HepG2 (cell line): ENCODE results near the gene PHKG1. TPM values are rescaled to one million over a fixed set of nuclear protein-coding genes. Genes with fewer than 3 reads are reported as not detected.

ENCODE experiments used
- ARNTL ChIP-seq: sonication (generic); formaldehyde crosslinking; IDR thresholded peaks from 2 replicates; pipeline ENCODE4 v1.4.0; 2020; ENCODE audit warnings: mild to moderate bottlenecking, missing genetic modification reagents
- CAMTA2 ChIP-seq: sonication (generic); formaldehyde crosslinking; IDR thresholded peaks from 2 replicates; pipeline ENCODE4 v1.4.0; 2020; ENCODE audit warnings: mild to moderate bottlenecking, missing genetic modification reagents, borderline replicate concordance
- DMAP1 ChIP-seq: IDR thresholded peaks from 2 replicates; pipeline ENCODE4 v1.6.1; 2016
- DR1 ChIP-seq: sonication (generic); formaldehyde crosslinking; IDR thresholded peaks from 2 replicates; pipeline ENCODE4 v1.8.0; 2021; ENCODE audit warnings: mild to moderate bottlenecking, missing genetic modification reagents, inconsistent platforms
- GATAD1 ChIP-seq: IDR thresholded peaks from 2 replicates; pipeline ENCODE4 v1.6.1; 2016; ENCODE audit warnings: missing genetic modification reagents, missing compliant biosample characterization
- NBN ChIP-seq: fragments of 450-650 bp; conservative IDR thresholded peaks from 2 replicates; pipeline ENCODE4 v1.6.1; 2017
- POLR2G ChIP-seq: fragments of 200-400 bp; formaldehyde crosslinking; IDR thresholded peaks from 2 replicates; pipeline ENCODE4 v1.6.1; 2018; ENCODE audit warnings: mild to moderate bottlenecking, low read depth, low read length, moderate library complexity
- REXO4 ChIP-seq: sonication (generic); formaldehyde crosslinking; IDR thresholded peaks from 2 replicates; pipeline ENCODE4 v1.8.0; 2022; ENCODE audit warnings: missing genetic modification reagents, mild to moderate bottlenecking, borderline replicate concordance
- TEAD2 ChIP-seq: sonication (generic); formaldehyde crosslinking; IDR thresholded peaks from 2 replicates; pipeline ENCODE4 v1.9.0; 2021; ENCODE audit warnings: missing genetic modification reagents
- THAP11 ChIP-seq: IDR thresholded peaks from 2 replicates; pipeline ENCODE4 v1.6.1; 2016; ENCODE audit warnings: missing biosample characterization, missing genetic modification reagents
- TRIM24 ChIP-seq: sonication (generic); formaldehyde crosslinking; IDR thresholded peaks from 2 replicates; pipeline ENCODE4 v1.8.0; 2022; ENCODE audit warnings: mild to moderate bottlenecking, missing genetic modification reagents
- ZFP1 ChIP-seq: IDR thresholded peaks from 2 replicates; pipeline ENCODE4 v1.6.1; 2016
- ZFP62 ChIP-seq: sonication (generic); formaldehyde crosslinking; IDR thresholded peaks from 2 replicates; pipeline ENCODE4 v1.4.0; 2020; ENCODE audit warnings: missing genetic modification reagents
- ZMYM4 ChIP-seq: sonication (generic); formaldehyde crosslinking; IDR thresholded peaks from 2 replicates; pipeline ENCODE4 v1.8.1; 2023; ENCODE audit warnings: mild to moderate bottlenecking, missing genetic modification reagents
- ZNF180 ChIP-seq: sonication (generic); formaldehyde crosslinking; IDR thresholded peaks from 2 replicates; pipeline ENCODE4 v1.4.0; 2020; ENCODE audit warnings: low read depth, missing genetic modification reagents, borderline replicate concordance
- ZNF382 ChIP-seq: sonication (generic); formaldehyde crosslinking; IDR thresholded peaks from 2 replicates; pipeline ENCODE4 v1.5.0; 2020; ENCODE audit warnings: missing genetic modification reagents, mild to moderate bottlenecking, borderline replicate concordance
- ZNF430 ChIP-seq: sonication (generic); formaldehyde crosslinking; IDR thresholded peaks from 2 replicates; pipeline ENCODE4 v1.9.0; 2021; ENCODE audit warnings: mild to moderate bottlenecking, missing genetic modification reagents
- ZNF432 ChIP-seq: sonication (generic); formaldehyde crosslinking; IDR thresholded peaks from 2 replicates; pipeline ENCODE4 v1.5.0; 2020; ENCODE audit warnings: missing genetic modification reagents, mild to moderate bottlenecking, borderline replicate concordance
- ZNF460 ChIP-seq: sonication (generic); formaldehyde crosslinking; IDR thresholded peaks from 2 replicates; pipeline ENCODE4 v1.5.1; 2020; ENCODE audit warnings: missing genetic modification reagents, mild to moderate bottlenecking, borderline replicate concordance
- ZNF546 ChIP-seq: sonication (generic); formaldehyde crosslinking; conservative IDR thresholded peaks from 2 replicates; pipeline ENCODE4 v1.8.1; 2023; ENCODE audit warnings: mild to moderate bottlenecking, missing genetic modification reagents
- ZNF569 ChIP-seq: sonication (generic); formaldehyde crosslinking; IDR thresholded peaks from 2 replicates; pipeline ENCODE4 v1.5.0; 2020; ENCODE audit warnings: mild to moderate bottlenecking, missing genetic modification reagents, moderate library complexity, borderline replicate concordance
- ZNF773 ChIP-seq: sonication (generic); formaldehyde crosslinking; IDR thresholded peaks from 2 replicates; pipeline ENCODE4 v1.4.0; 2020; ENCODE audit warnings: missing genetic modification reagents, borderline replicate concordance
- polyA plus RNA-seq, 8 experiments: library from polyadenylated mRNA; depleted of rRNA in 3 of 8; stranded (reverse) in 7 of 8; unstranded in 1 of 8; fragments of >200 nt; fragmentation: Illumina TruSeq in 4 of 8; extraction: Trizol in 4 of 8; gene quantifications; 2 replicates each; pipeline versions ENCODE4 v1.2.1 to v1.2.3, GENCODE V29; 2011 to 2016; ENCODE audit warnings: low read depth in 4 of 8, missing spikeins in 1 of 8, mixed read lengths in 1 of 8; ENCODE audit not compliant: insufficient read depth in 1 of 8
- total RNA-seq, 5 experiments: library from RNA; depleted of rRNA; stranded (reverse); fragments of >200 nt; fragmentation: Illumina TruSeq; extraction: Trizol; gene quantifications; 2 replicates each; pipeline ENCODE4 v1.2.3, GENCODE V29; 2016; ENCODE audit warnings: low read depth in 1 of 5
- TF ChIP-seq, protein P1 (sequence below): conservative IDR thresholded peaks from 2 replicates; pipeline ENCODE4 v1.6.1; 2018; ENCODE audit warnings: missing genetic modification reagents
- TF ChIP-seq, protein P2 (sequence below): IDR thresholded peaks from 2 replicates; pipeline ENCODE4 v1.6.1; 2016
- TF ChIP-seq, protein P3 (sequence below): sonication (generic); formaldehyde crosslinking; IDR thresholded peaks from 2 replicates; pipeline ENCODE4 v1.4.0; 2020; ENCODE audit warnings: mild to moderate bottlenecking, missing genetic modification reagents
- TF ChIP-seq, protein P4 (sequence below): sonication (generic); formaldehyde crosslinking; conservative IDR thresholded peaks from 2 replicates; pipeline ENCODE4 v1.8.0; 2022; ENCODE audit warnings: low read depth, missing genetic modification reagents

Gene PHKG1
- total and polyA plus RNA-seq, 2 of the 13 experiments (the other 11 are each of a cell fraction or from before 2014, with no cell fraction given), result 0.44 to 0.71 TPM

DNA sequence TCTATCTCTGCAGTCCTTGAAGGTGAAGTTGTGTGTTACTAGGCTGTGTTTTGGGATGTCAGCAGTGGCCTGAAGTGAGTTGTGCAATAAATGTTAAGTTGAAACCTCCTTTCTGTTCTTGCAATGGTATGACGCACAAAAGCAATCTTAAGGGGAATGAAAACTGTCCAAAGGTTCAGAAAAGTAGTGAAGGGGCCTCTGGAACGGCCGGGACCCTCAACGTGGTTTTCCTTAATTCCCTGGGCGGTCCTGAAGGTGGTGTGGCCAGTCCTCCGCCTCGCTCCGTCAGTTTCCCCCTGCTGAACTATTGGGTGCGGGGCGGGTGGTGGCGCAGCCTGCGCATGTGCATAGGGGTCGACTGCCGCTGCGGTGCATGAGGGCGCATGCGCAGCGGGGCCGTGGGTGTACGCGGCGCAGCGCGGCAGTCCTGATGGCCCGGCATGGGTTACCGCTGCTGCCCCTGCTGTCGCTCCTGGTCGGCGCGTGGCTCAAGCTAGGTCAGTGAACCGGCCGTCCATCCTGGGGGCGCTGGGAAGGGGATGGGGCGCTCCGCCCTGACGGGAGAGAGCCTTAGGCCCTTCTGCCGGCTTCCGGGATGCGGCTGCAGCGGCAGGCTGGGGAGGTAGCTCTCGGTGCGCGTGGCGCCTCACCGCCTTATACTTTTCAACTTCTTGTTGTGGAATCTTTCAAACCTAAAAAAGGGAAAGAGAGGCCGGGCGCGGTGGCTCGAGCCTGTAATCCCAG lies 28.7 kb downstream of the PHKG1 start, which contains the start of gene SUMF2 (continued):
- no peak for TF ChIP-seq ZFP62
- no peak for TF ChIP-seq NBN
- peak; percentile 68 for TF ChIP-seq GATAD1
- 0 out of 2 replicates have a peak, but pooled peaks have one; percentile 16 for TF ChIP-seq ZNF180
- peak; percentile 78 for TF ChIP-seq DMAP1 (CRISPR knock-in tag)
- no peak for TF ChIP-seq TEAD2 (CRISPR knock-in tag)
- TF ChIP-seq REXO4 (CRISPR knock-in tag), result no peak
- TF ChIP-seq ZNF432, result no peak
- TF ChIP-seq, protein P1, sequence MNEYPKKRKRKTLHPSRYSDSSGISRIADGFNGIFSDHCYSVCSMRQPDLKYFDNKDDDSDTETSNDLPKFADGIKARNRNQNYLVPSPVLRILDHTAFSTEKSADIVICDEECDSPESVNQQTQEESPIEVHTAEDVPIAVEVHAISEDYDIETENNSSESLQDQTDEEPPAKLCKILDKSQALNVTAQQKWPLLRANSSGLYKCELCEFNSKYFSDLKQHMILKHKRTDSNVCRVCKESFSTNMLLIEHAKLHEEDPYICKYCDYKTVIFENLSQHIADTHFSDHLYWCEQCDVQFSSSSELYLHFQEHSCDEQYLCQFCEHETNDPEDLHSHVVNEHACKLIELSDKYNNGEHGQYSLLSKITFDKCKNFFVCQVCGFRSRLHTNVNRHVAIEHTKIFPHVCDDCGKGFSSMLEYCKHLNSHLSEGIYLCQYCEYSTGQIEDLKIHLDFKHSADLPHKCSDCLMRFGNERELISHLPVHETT (CRISPR knock-in tag), result no peak
- peak; percentile 51; the same call in 1 of the 2 replicates for TF ChIP-seq ZNF546 (CRISPR knock-in tag)
- TF ChIP-seq ZFP1, result peak; percentile 17; the same call in 1 of the 2 replicates
- TF ChIP-seq CAMTA2 (CRISPR knock-in tag), result no peak
- TF ChIP-seq THAP11 (CRISPR knock-in tag), result no peak
- TF ChIP-seq ZMYM4, result peak; percentile 89
- TF ChIP-seq, protein P2, sequence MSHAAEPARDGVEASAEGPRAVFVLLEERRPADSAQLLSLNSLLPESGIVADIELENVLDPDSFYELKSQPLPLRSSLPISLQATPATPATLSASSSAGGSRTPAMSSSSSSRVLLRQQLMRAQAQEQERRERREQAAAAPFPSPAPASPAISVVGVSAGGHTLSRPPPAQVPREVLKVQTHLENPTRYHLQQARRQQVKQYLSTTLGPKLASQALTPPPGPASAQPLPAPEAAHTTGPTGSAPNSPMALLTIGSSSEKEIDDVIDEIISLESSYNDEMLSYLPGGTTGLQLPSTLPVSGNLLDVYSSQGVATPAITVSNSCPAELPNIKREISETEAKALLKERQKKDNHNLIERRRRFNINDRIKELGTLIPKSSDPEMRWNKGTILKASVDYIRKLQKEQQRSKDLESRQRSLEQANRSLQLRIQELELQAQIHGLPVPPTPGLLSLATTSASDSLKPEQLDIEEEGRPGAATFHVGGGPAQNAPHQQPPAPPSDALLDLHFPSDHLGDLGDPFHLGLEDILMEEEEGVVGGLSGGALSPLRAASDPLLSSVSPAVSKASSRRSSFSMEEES (CRISPR knock-in tag), result no peak
- no peak for TF ChIP-seq ZNF382
- no peak for TF ChIP-seq ZNF773 (CRISPR knock-in tag)
- TF ChIP-seq ARNTL (CRISPR knock-in tag), result no peak
- TF ChIP-seq ZNF569, result no peak
- TF ChIP-seq, protein P3, sequence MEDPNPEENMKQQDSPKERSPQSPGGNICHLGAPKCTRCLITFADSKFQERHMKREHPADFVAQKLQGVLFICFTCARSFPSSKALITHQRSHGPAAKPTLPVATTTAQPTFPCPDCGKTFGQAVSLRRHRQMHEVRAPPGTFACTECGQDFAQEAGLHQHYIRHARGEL (CRISPR knock-in tag), result no peak
- TF ChIP-seq POLR2G, result peak; percentile 95
- peak; percentile 89 for TF ChIP-seq DR1 (CRISPR knock-in tag)
- TF ChIP-seq ZNF430 (CRISPR knock-in tag), result no peak
- TF ChIP-seq TRIM24 (CRISPR knock-in tag), result no peak
- TF ChIP-seq, protein P4, sequence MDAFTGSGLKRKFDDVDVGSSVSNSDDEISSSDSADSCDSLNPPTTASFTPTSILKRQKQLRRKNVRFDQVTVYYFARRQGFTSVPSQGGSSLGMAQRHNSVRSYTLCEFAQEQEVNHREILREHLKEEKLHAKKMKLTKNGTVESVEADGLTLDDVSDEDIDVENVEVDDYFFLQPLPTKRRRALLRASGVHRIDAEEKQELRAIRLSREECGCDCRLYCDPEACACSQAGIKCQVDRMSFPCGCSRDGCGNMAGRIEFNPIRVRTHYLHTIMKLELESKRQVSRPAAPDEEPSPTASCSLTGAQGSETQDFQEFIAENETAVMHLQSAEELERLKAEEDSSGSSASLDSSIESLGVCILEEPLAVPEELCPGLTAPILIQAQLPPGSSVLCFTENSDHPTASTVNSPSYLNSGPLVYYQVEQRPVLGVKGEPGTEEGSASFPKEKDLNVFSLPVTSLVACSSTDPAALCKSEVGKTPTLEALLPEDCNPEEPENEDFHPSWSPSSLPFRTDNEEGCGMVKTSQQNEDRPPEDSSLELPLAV (CRISPR knock-in tag), result no peak
- no peak; the same call in 1 of the 2 replicates for TF ChIP-seq ZNF460 (CRISPR knock-in tag)
